T follicular helper cell (primary cell): Measurements from ENCODE around the gene GSG1L.
"Not testable (repeated sequence)": the region's sequence is repeated elsewhere in the genome, so short reads cannot be mapped to it uniquely, and the experiment has no call there.

ENCODE experiments used
- DNase-seq: peaks from one replicate; pipeline ENCODE4 v3.0.0-alpha.2; 2020; ENCODE audit warnings: low read depth

Gene GSG1L

DNA sequence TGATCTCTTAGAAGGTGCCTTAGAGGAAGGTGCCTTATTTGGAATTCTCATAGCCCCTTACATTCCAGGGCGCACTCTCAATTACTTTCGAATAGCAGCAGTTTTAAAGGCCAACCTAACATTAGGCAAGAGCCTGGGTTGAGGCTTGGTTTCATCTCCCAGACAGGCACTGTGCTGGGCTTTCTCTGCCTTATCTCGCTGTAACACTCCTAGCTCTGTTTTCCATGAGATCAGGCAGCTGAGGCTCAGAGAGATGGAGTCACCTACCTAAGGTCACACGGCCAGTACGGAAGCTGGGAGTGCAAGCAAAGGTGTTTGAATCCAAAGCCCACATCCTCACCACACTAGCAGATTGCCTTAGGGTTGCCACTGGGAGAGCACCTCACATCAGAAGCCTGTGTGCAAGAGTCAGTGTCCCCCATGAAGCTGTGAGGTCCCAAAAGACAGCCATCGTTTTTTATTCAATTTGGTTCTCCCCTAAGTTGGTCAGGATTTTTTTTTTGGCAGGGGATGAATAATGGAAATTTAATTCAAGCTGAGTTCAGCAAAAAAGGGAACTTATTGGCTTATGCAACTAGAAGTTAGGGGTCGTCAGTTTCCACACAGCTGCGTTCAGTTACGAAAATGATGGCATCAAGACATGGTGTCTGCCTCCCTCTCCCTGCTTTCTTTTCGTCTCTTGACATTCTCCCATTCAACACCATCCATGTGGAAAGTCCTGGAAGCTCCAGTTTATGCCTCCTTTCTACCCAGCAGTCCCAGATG is 307.1 kb downstream of the GSG1L start:
- no peak for DNase-seq

DNA sequence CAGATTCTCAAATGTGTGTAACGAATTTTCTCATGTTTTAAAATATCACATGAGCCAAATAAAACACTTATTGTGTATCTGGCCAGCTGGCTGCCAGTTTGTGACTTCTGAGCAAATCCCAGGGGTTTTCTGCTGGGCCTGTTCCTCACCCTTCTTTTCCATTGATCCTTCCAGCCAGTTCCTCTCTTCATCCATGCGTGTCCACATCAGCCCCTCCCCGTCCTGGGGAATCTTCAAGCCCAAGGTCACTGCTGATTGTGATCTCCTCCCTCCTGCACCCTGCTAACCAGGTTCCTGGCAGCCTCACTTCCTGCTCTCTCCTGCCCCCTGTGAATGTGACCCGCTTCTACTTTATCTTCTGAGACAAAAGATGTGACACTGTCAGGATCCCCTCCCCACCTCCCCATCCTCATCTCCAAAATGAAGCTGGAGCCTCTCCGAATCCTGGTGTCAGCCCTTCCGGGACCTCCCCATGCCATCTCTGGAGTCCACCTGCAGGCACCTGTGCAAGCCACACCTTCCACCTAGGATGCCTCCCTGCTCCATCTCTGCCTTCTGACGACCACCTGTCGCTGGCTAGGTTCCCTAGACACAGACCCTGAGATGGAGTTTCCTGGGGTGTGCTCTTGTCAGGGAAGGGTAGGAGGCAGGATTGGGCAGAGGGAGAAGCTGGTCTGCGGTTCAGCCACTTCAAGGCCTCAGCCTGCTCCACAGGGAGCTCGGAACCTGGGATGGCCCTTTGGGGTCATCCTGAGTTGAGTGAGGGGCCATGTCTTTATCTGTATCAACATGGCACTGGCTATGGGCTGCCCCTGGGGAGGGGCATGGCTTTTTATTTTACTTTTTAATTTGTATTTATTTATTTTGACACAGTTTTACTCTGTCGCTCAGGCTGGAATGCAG is 308.5 kb downstream of the GSG1L start:
- no peak for DNase-seq

DNA sequence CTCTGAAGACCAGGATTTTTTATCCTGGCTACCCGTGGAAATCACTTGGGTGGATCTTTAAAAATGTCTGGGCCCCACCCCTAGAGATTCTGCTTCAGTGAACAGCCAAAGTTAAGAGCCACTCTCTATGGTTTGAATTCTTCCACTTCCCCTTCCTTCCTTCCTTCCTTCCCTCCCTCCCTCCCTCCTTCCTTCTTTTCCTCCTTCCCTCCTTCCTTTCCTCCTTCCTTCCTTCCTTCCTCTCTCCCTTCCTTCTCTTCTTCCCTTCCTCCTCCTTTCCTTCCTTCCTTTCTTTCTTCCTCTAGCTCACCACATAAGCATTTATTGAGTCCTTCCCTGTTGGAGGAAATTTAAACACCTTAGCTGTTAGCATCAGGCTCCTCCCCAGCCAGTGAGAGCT is 310.0 kb downstream of the GSG1L start:
- DNase-seq, result no peak

DNA sequence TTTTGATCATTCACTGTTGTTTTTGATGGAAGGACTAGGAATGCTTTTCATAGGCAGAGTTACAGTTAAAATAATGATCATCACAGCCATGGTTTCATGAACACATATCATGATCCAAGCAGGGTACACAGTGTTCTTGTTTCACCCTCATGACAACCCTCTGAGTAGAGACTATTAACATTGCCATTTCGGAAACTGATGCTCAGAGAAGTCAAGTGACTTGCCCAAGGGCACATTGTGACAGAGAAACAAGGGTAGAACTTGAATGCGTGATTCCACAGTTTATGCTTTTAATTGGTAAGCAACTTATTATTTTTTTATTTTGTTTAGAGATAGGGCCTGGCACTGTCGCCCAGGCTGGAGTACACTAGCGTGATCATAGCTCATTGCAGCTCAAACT is 311.3 kb downstream of the GSG1L start:
- no peak for DNase-seq

DNA sequence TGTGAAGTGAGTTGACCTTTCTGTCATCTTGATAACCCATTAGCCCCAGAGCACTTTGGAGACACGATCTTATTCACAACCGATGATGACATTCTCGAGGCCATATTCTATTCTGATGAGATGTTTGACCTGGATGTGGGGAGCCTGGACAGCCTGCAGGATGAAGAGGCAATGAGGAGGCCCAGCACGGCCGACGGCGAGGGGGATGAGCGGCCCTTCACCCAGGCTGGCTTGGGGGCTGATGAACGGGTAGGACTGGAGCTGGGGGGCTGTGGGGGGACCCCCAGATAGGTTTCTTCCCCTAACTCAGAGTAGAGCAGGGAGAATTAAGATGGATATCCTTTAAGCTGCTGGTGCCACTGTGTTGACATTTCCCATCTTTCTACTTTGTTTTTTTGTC is 311.8 kb downstream of the GSG1L start:
- DNase-seq, result no peak

DNA sequence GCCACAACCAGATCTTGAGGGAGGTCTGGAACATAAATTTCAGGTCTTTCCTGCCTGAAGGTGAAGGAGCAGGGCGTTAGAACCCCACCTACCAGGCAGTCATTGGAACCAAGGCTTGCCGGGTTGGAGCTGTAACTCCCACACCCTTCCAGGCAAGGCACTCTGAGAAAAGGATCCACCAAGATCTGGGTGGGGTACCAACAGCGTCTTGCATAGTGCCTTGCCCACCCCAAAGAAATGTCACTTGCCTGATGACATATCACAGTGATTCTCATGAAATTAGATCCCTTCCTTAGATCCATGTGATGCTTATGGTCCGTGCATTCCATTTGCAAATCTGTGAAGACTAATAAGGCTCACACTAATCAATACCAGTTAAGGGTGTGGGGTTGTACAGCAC is 312.3 kb downstream of the GSG1L start:
- no peak for DNase-seq

DNA sequence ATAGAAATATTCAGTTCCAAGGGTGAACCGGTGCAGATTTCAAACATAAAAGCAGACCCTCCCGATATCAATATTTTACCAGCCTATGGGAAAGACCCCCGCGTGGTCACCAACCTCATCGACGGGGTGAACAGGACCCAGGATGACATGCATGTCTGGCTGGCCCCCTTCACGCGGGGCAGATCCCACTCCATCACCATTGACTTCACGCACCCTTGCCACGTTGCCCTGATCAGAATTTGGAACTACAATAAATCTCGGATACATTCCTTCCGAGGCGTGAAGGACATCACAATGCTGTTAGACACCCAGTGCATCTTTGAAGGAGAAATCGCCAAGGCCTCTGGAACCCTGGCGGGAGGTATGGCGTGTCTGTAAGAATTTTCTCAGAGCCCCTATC is 313.6 kb downstream of the GSG1L start:
- no peak for DNase-seq

DNA sequence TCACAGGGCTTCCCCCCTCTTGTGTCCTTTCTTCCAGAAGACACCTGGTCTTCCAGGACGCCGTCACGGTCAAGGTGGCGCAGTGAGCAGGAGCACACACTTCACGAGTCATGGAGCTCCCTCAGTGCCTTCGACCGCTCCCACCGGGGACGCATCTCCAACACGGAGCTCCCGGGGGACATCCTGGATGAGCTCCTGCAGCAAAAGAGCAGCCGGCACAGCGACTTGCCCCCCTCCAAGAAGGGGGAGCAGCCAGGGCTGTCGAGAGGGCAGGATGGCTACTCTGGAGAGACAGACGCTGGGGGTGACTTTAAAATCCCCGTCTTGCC is 314.0 kb downstream of the GSG1L start:
- DNase-seq, result no peak

DNA sequence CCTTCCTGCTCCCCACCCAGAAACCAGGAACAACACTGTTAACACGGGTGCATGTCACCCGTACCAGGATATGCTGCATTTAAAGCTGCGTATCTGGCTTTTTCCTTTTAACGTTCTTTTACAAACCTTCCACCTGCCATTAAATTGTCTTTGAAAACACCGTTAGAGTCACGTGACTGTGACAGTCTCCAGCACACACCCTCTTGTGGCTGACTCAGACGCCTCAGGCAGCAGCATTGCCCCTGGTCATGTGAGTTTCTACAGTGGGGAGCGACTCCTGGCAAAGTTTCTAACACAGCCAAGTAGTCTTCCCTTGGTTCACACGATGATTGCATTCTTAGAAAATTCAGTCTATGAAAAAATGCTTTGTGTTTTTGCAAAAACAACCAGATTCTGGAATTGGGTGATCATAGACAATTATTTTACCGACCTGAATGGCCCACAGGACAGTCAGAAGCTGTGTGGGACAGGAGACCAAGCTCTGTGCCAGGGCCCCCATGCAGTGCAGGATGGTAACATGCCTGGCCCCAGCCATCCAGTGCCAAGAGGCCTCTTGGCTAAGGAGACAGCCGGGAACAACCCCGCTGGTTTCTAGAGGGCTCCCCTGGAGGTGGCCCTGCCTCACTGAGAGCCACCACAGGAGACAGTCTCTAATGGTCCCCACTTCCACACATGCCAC is 314.5 kb downstream of the GSG1L start:
- peak; percentile 2 for DNase-seq

DNA sequence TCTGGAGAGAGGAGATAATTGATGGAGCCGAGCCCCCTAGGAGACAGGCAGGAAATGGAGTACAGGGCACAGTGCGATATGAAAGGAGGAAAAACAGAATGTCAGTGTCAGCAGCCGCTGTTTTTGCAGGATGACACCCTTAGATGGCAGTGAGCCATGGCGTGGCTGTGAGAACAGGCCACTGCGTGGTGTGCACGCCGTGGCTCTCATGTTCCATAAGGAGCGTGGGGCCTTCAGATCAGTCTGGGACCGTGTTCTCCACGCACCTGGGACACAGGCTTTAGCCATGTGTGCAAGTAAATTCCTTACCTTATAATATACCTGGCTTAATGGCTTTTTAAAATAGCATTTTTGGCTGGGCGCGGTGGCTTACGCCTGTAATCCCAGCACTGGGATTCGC is 315.6 kb downstream of the GSG1L start:
- DNase-seq, result no peak

DNA sequence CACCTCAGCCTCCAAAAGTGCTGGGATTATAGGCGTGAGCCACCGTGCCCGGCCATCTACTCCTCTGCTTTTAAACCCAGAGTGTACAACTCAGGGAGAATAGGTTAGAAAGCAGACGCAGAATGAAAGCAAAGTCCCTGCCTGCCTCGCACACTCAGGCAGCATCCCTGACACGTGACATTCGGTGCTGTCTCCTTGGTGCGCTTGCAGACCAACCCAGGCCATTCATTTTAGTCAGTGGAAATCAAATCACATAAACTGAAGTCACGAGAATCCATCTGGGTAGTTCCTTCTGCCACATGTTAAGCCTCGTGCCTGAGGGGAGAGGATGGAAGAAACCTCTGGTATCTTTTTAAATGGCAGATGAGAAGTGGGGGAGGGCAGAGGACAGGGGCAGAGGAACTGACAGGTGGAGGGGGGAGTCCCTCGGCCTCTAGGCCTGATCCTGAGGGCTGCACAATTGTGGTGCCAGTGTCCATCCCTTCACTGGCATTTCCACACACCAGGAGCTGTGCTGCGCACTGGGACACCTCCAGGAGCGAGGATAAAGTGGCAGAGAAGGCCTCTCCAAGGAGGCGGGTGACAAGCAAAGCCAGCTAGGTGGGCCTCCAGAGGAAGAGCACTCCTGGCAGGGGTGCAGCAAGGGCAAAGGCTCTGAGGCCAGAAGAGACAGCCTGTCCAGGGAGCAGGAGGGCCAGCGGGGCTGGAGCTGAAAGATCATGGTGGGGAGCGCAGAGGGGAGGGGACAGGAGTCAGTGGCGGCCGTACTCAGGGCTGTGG is 317.2 kb downstream of the GSG1L start:
- no peak for DNase-seq

DNA sequence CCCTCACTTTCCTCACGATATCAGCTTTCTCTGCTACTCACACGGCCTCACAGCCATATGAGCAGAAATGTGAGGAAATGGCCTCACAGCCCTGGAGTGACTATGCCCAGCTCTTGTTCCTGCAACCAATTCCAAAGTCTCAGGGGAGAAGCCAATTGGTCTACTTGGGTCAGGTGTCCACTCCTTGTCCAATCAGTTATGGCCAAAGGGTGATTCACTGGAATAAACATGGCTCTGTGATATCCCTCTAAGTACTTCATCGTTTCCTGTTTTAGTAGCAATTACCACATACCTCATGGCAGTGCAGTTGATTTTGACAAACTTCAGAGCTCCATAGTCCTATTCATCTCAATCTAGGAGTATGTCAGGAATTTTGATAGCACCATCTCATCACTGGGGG is 318.2 kb downstream of the GSG1L start:
- DNase-seq, result no peak

DNA sequence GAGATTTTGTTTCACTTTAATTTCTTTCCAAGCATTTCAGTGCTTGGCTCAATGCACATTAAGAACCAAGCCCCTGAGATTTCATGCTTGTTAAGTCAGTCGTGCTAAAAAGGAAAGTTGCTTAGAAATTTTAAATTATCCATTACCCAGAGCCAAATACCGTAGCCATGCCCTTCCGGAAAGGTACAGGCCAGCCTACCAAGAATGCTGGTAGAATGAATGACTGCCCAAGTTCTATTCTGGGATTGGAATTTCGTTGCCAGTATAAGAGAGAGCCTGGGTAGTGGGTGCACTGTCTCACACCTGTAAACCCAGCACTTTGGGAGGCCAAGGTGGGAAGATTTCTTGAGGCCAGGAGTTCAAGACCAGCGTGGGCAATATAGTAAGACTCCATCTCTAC is 319.6 kb downstream of the GSG1L start:
- DNase-seq, result no peak

DNA sequence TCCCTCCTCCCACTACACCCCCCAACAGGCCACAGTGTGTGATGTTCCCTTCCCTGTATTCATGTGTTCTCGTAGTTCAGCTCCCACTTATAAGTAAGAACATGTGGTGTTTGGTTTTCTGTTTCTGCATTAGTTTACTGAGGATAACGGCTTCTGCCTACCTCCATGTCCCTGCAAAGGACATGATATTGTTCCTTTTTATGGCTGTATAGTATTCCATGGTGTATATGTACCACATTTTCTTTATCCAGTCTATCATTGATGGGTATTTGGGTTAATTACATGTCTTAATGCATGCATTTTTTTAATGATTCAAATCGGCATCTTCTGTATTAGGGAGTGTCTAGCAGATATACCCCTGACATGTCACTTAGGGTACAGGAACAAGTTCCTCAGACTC is 320.5 kb downstream of the GSG1L start:
- DNase-seq, result not testable (repeated sequence)

DNA sequence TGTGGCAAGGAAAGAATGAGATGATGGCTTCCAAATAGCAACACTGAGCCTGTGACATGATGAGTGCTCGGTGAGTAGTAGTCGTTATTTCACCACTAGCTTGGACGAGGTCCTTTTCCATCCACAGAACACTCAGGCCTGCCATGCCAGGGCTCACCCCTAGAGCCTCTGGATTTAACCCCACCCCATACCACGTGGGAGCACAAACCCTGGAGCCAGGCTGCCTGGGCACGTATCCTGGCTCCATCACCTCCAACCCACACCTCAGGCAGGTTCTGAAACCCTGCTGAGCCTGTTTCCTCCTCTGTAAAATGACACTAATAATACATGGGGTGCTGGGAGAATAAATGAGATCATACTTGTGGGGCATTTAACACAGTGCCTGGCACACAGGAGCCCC is 321.2 kb downstream of the GSG1L start:
- no peak for DNase-seq

DNA sequence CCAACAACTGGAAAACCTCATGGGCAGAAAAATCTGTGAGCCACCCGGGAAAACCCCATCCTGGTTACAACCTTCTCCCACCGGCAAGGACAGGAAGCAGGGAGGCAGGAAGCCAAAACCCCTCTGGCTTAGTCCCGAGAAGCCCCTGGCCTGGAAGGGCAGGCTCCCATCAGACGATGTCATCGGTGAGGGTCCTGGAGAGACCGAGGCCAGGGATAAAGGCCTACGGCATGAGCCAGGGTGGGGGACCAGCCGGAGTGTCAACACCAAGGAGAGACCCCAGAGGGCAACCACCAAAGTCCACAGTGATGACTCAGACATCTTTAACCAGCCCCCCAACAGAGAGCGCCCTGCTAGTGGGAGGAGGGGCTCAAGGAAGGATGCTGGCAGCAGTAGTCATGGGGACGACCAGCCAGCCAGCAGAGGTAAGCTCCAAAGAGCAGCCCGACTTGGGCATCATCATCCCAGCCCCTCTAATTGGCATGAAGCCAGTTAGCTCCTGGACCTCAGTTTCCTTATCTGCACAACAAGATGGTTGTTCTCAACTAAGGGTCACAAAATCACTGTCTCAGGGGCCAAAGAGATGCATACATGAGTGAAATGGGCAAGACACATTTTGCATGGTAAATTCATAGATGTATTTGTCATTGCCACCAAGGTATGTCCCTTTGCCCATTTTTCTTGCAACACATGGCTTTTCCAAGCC is 322.9 kb downstream of the GSG1L start:
- no peak for DNase-seq

DNA sequence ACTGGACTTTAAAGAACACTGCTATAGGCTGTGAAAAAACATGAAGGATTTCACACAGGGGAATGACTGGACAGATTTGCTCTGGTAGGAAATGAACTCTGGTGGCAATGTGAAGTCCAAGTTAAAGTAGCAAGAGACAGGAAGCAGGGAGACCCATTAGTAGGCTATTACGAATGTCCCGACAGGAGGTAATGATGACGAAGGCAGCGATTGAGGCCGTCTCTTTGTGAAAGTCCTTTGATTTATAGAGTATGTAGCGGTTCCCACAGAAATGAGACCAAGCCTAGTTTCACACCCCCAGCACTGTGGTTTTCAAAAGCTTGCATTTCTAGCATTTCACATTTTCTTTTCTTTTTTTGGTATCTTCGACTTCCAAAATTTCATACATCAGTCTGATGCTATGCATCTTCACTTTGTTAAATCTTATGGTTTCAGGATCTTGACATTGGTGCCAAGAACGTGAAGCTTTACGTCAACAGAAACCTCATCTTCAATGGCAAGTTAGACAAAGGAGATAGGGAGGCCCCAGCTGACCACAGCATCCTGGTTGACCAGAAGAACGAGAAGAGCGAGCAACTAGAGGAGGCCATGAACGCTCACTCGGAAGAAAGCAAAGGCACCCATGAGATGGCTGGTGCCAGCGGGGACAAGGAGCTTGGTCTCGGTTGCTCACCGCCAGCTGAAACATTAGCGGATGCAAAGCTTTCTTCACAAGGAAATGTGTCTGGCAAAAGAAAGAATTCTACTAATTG is 323.7 kb downstream of the GSG1L start:
- no peak for DNase-seq

DNA sequence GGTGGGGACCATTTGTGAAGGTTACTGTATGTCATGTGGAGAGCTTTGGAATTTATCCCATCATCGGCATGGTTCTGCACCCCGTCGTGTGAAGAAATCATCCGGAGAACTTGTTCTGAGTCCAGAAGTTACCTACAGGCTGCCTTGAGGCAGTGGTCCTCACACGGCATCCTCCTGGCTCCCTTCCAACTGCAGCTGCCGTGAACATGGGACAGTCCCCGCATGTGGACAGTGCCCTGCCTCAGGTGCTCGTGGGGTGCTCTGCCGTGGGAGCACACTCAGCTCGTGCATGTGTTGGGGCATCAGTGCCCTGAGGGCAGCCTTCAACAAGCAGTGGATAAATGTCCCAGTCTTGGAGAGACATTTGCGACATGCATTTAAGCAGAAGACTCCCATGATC is 324.9 kb downstream of the GSG1L start:
- no peak for DNase-seq
